ENCODE measurements around the gene BLOC1S3.
"Not testable (repeated sequence)": the region's sequence is repeated elsewhere in the genome, so short reads cannot be mapped to it uniquely, and the experiment has no call there.

BLOC1S3 gene

DNA sequence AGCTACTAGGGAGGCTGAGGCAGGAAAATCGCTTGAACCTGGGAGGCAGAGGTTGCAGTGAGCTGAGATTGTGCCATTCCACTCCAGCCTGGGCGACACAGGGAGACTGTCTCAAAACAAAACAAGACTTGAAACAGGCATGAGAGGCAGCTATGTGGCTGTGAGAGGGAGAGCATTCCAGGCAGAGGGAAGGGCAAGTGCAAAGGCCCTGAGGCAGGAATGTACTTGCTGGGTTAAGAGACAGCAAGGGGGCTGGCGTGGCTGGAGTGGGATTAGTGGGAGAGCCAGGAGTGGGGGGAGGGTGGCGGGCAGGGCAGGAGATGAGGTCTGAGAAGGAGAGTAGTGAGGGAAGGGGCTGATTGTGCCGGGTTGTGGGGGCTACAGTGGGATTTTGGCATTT is 45.3 kb downstream of the BLOC1S3 start:
- TF ChIP-seq OSR1 (CRISPR knock-in tag; IDR thresholded peaks at IDR 0.05), result no peak
- TF ChIP-seq TCF4 (CRISPR knock-in tag; IDR thresholded peaks at IDR 0.05; ENCODE audit: borderline replicate concordance), result no peak
- no peak for TF ChIP-seq ZNF565 (CRISPR knock-in tag; conservative IDR thresholded peaks at IDR 0.05; ENCODE audit: low read depth)
- TF ChIP-seq GLIS3 (CRISPR knock-in tag; IDR thresholded peaks at IDR 0.05), result no peak
- no peak for TF ChIP-seq PPARA (CRISPR knock-in tag; IDR thresholded peaks at IDR 0.05; ENCODE audit: borderline replicate concordance)
- TF ChIP-seq ZNF70 (CRISPR knock-in tag; IDR thresholded peaks at IDR 0.05), result no peak
- TF ChIP-seq, protein P1, sequence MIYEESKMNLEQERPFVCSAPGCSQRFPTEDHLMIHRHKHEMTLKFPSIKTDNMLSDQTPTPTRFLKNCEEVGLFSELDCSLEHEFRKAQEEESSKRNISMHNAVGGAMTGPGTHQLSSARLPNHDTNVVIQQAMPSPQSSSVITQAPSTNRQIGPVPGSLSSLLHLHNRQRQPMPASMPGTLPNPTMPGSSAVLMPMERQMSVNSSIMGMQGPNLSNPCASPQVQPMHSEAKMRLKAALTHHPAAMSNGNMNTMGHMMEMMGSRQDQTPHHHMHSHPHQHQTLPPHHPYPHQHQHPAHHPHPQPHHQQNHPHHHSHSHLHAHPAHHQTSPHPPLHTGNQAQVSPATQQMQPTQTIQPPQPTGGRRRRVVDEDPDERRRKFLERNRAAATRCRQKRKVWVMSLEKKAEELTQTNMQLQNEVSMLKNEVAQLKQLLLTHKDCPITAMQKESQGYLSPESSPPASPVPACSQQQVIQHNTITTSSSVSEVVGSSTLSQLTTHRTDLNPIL (CRISPR knock-in tag; IDR thresholded peaks at IDR 0.05; ENCODE audit: low read depth), result no peak
- no peak for TF ChIP-seq CSDC2 (CRISPR knock-in tag; IDR thresholded peaks at IDR 0.05)
- TF ChIP-seq ARNTL (CRISPR knock-in tag; IDR thresholded peaks at IDR 0.05; ENCODE audit: borderline replicate concordance, low read depth), result no peak
- TF ChIP-seq, protein P2, sequence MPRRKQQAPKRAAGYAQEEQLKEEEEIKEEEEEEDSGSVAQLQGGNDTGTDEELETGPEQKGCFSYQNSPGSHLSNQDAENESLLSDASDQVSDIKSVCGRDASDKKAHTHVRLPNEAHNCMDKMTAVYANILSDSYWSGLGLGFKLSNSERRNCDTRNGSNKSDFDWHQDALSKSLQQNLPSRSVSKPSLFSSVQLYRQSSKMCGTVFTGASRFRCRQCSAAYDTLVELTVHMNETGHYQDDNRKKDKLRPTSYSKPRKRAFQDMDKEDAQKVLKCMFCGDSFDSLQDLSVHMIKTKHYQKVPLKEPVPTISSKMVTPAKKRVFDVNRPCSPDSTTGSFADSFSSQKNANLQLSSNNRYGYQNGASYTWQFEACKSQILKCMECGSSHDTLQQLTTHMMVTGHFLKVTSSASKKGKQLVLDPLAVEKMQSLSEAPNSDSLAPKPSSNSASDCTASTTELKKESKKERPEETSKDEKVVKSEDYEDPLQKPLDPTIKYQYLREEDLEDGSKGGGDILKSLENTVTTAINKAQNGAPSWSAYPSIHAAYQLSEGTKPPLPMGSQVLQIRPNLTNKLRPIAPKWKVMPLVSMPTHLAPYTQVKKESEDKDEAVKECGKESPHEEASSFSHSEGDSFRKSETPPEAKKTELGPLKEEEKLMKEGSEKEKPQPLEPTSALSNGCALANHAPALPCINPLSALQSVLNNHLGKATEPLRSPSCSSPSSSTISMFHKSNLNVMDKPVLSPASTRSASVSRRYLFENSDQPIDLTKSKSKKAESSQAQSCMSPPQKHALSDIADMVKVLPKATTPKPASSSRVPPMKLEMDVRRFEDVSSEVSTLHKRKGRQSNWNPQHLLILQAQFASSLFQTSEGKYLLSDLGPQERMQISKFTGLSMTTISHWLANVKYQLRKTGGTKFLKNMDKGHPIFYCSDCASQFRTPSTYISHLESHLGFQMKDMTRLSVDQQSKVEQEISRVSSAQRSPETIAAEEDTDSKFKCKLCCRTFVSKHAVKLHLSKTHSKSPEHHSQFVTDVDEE (CRISPR knock-in tag; IDR thresholded peaks at IDR 0.05), result no peak
- TF ChIP-seq, protein P3, sequence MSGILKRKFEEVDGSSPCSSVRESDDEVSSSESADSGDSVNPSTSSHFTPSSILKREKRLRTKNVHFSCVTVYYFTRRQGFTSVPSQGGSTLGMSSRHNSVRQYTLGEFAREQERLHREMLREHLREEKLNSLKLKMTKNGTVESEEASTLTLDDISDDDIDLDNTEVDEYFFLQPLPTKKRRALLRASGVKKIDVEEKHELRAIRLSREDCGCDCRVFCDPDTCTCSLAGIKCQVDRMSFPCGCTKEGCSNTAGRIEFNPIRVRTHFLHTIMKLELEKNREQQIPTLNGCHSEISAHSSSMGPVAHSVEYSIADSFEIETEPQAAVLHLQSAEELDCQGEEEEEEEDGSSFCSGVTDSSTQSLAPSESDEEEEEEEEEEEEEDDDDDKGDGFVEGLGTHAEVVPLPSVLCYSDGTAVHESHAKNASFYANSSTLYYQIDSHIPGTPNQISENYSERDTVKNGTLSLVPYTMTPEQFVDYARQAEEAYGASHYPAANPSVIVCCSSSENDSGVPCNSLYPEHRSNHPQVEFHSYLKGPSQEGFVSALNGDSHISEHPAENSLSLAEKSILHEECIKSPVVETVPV (CRISPR knock-in tag; IDR thresholded peaks at IDR 0.05), result no peak
- TF ChIP-seq ESRRG (CRISPR knock-in tag; IDR thresholded peaks at IDR 0.05), result no peak
- no peak for TF ChIP-seq SNAI2 (CRISPR knock-in tag; IDR thresholded peaks at IDR 0.05)
- TF ChIP-seq BACH2 (CRISPR knock-in tag; IDR thresholded peaks at IDR 0.05; ENCODE audit: borderline replicate concordance), result no peak
- TF ChIP-seq ZFP30 (CRISPR knock-in tag; IDR thresholded peaks at IDR 0.05), result no peak
- TF ChIP-seq RARB (CRISPR knock-in tag; IDR thresholded peaks at IDR 0.05), result no peak
- no peak for ATAC-seq

DNA sequence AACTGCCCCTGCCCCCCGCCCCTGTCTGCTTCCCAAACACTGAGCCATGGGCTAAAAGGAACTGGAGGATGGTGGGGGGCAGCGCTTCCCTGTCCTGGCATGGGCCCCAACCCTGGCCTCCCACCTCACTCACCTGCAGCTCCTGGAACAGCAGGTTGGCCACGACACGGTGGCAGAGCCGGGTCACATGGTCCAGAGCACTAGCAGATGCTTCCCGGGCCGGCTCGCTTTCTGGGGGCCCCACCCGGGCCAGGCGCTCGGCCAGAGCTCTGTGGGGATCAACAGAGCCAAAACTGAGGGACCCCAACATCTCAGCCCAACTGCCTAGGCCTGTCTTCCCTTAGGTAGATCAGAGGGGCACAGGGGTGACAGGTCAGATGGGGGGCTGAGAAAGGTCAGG is 46.1 kb downstream of the BLOC1S3 start:
- no peak for ATAC-seq
- TF ChIP-seq, protein P4, sequence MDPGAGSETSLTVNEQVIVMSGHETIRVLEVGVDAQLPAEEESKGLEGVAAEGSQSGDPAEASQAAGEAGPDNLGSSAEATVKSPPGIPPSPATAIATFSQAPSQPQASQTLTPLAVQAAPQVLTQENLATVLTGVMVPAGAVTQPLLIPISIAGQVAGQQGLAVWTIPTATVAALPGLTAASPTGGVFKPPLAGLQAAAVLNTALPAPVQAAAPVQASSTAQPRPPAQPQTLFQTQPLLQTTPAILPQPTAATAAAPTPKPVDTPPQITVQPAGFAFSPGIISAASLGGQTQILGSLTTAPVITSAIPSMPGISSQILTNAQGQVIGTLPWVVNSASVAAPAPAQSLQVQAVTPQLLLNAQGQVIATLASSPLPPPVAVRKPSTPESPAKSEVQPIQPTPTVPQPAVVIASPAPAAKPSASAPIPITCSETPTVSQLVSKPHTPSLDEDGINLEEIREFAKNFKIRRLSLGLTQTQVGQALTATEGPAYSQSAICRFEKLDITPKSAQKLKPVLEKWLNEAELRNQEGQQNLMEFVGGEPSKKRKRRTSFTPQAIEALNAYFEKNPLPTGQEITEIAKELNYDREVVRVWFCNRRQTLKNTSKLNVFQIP (CRISPR knock-in tag; IDR thresholded peaks at IDR 0.05; ENCODE audit: borderline replicate concordance, low read depth), result no peak

DNA sequence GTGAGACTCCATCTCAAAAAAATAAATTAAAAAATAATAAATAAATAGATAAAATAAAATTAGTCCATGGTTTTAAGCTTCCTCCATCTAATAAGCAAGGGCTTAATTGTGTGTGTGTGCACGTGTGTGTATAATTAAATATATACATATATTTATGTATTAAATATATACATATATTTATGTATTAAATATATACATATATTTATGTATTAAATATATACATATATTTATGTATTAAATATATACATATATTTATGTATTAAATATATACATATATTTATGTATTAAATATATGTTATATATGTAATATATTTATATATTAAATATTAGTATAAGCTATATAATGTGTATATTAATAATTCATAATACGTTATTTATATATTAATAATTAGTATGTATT is 50.5 kb downstream of the BLOC1S3 start:
- not testable (repeated sequence) for ATAC-seq
